ENCODE results near the gene ERVFRD-1. TPM values are rescaled to one million over a fixed set of nuclear protein-coding genes. Genes with fewer than 3 reads are reported as not detected.

ERVFRD-1 gene
- total RNA-seq, 2 donors from 2014 or later = 0.11 TPM; not detected in 1

DNA sequence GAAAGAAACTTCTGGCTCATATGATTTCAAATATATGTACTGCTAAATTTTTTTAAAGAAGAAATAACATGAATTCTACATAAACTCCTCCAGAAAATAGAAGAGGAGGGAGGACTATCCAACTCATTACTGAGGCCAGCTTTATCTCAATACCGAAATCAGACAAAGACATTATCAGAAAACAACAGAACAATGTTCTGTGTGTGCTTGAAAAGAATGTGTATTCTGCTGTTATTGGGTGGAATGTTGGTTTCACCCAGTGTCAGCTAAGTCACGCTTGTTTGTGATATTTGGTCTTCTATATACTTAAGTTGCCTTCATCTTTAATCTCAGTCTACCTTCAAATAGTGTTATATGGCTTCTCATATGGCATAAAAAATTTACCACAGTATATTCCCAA is 48.8 kb downstream of the ERVFRD-1 start:
- Mint-ChIP-seq H3K9me3 (no peaks in the 10 kb centered on the region), H3K27ac (no peak overlapping the region), H3K27me3 (peaks cover 3% of the 10 kb centered on the region), H3K4me1 (no peaks in the 10 kb centered on the region), H3K36me3 (ENCODE audit: low read depth) (no peaks in the 10 kb centered on the region), H3K4me3 (no peak overlapping the region)
- no peak for ATAC-seq (replicated peaks)

GRCh38 chr6:11062083-11062482 is 49.4 kb downstream of the ERVFRD-1 start:
- H3K27ac Mint-ChIP-seq = no peak overlapping the region
- no peaks in the 10 kb centered on the region for H3K36me3 Mint-ChIP-seq (ENCODE audit: low read depth)
- no peaks in the 10 kb centered on the region for H3K4me1 Mint-ChIP-seq
- no peaks in the 10 kb centered on the region for H3K9me3 Mint-ChIP-seq
- no peak for ATAC-seq (replicated peaks)
- H3K4me3 Mint-ChIP-seq = no peak overlapping the region
- peaks cover 3% of the 10 kb centered on the region for H3K27me3 Mint-ChIP-seq

DNA sequence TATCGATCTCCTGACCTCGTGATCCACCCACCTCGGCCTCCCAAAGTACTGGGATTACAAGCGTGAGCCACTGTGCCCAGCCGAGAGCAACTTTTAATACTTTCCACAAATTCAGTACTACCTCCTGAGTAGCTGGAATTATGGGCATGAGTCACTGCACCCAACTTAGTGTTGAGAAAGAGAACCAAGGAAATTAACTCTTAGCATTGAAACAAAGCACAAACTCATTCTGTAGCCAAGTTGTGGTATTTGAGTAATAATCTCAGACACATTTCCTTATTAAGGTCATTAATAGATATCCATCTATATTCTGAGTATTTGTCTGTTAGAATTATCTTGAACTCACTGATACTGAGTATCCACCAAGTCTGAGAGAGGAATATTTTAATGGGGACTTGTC is 53.1 kb downstream of the ERVFRD-1 start:
- Mint-ChIP-seq H3K4me1 (no peaks in the 10 kb centered on the region), H3K27me3 (peaks cover under 1% of the 10 kb centered on the region), H3K27ac (no peak overlapping the region), H3K9me3 (no peaks in the 10 kb centered on the region), H3K36me3 (ENCODE audit: low read depth) (no peaks in the 10 kb centered on the region), H3K4me3 (no peak overlapping the region)
- no peak for ATAC-seq (replicated peaks)

DNA sequence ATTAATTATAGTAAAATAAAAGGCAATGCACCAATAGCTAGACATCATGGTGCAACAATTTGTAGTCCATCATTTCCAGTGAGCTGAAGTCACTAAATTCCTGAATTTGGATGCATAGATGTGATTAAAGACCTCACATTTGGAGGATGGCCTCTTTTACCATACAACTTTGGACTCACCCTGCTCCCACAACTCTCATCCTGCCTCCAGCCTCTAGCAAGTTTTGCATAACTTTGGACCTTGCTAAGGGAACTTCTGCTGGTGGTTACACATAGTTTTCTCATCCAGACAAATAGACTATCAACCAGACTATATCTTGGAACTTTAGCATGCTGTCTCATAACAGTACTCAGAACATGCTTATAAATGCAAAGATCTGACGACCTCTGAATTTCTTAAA is 54.7 kb downstream of the ERVFRD-1 start:
- no peaks in the 10 kb centered on the region for H3K4me1 Mint-ChIP-seq
- peaks cover 4% of the 10 kb centered on the region for H3K27me3 Mint-ChIP-seq
- no peak for ATAC-seq (replicated peaks)
- H3K36me3 Mint-ChIP-seq (ENCODE audit: low read depth) = no peaks in the 10 kb centered on the region
- no peaks in the 10 kb centered on the region for H3K9me3 Mint-ChIP-seq
- no peak overlapping the region for H3K4me3 Mint-ChIP-seq
- no peak overlapping the region for H3K27ac Mint-ChIP-seq

GRCh38 chr6:11055127-11055627 is 56.3 kb downstream of the ERVFRD-1 start:
- Mint-ChIP-seq H3K36me3 (ENCODE audit: low read depth) (no peaks in the 10 kb centered on the region), H3K4me1 (no peaks in the 10 kb centered on the region), H3K27ac (no peak overlapping the region), H3K27me3 (peaks cover 16% of the 10 kb centered on the region), H3K4me3 (no peak overlapping the region), H3K9me3 (no peaks in the 10 kb centered on the region)
- ATAC-seq (replicated peaks) = no peak

DNA sequence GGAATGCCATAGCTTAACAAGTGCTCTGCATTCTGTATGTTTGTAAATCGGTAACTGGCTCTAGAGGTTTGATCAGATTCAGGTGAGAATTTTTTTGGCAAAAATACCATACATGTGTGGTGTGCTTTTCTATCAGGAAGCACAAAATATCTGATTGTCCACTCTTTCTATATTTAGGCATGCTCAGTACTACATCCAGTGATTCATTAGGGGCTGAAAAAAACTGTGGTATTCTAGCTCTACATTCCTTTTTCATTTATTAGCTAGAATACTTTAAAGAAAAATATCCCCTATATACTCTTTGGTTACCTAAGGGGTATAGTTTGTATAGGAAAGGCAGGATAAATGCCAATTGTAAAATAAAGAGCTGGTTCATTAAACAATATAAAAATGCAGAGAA is 56.8 kb downstream of the ERVFRD-1 start:
- Mint-ChIP-seq H3K4me3 (no peak overlapping the region), H3K27me3 (peaks cover 16% of the 10 kb centered on the region), H3K4me1 (no peaks in the 10 kb centered on the region), H3K27ac (no peak overlapping the region), H3K36me3 (ENCODE audit: low read depth) (no peaks in the 10 kb centered on the region), H3K9me3 (no peaks in the 10 kb centered on the region)
- no peak for ATAC-seq (replicated peaks)

GRCh38 chr6:11053307-11053706 is 58.2 kb downstream of the ERVFRD-1 start:
- peaks cover 24% of the 10 kb centered on the region for H3K27me3 Mint-ChIP-seq
- H3K9me3 Mint-ChIP-seq = no peaks in the 10 kb centered on the region
- H3K27ac Mint-ChIP-seq = no peak overlapping the region
- ATAC-seq (replicated peaks) = no peak
- no peak overlapping the region for H3K4me3 Mint-ChIP-seq
- no peaks in the 10 kb centered on the region for H3K4me1 Mint-ChIP-seq
- H3K36me3 Mint-ChIP-seq (ENCODE audit: low read depth) = no peaks in the 10 kb centered on the region

Other genes starting within 250 kb of the ERVFRD-1 start
- gene GCM2, start 229.7 kb downstream of the ERVFRD-1 start, total RNA-seq = not detected
- gene SYCP2L, start 224.7 kb downstream of the ERVFRD-1 start, total RNA-seq = under 1 TPM in 1 of 2 donors, not detected in 1; 0.50 TPM
- not detected for gene ELOVL2, start 67.4 kb downstream of the ERVFRD-1 start, total RNA-seq
- 10 to 100 TPM in 1 of 2 donors, 1 to 10 TPM in 1; 5.8 to 10.5 TPM for gene SMIM13, start 17.9 kb downstream of the ERVFRD-1 start, total RNA-seq
- gene NEDD9, start 120.9 kb upstream of the ERVFRD-1 start, total RNA-seq = 10 to 100 TPM; 36.9 to 39.4 TPM

Data from activated T-helper 17 cell treated with anti-CD3 and anti-CD28 coated beads, Interleukin-2, amount 50 U/mL, for 72 hours (primary cell).